Measurements from ENCODE around the gene RASGRP2.

The RASGRP2 gene

DNA sequence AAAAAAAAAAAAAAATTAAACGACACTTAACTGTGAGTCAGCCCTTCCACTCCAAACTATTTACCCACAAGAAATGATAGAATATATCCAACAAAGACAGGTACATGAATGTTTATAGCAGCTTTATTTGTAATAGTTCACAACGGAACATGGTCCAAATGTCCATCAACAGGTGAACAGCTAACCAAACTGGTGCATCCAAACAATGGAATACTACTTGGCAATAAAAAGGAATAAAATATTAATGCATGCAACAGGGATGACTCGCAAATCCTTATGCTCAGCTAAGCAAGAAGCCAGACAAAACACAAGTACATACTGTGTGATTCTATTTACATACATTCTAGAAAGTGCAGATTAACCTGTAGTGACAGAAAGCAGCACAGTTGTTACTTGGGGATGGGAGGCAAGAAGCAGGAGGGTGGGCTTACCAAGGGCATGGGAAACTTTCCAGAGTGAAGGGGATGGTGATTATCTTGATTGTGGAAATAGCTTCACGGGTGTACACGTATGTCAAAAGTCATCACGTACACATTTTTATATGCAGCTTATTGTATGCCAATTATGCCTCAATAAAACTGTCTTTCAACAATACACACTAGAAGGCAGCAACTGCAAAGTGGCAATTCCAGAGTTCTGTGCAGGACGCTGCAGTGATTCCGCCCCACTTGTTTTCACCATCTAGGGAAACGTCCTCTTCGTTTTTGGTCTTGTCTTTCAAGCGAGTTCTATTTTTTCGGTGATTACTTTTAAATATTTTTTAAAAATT is 41.1 kb upstream of the RASGRP2 start:
- H3K9me3 ChIP-seq (ENCODE audit: control insufficient read depth, low read length): no peaks in the 10 kb centered on the region
- no peak overlapping the region for H3K27ac ChIP-seq (ENCODE audit: insufficient read depth, low read depth, low read length, poor library complexity, severe bottlenecking)
- H3K27me3 ChIP-seq (ENCODE audit: control insufficient read depth, insufficient read depth, low read length, poor library complexity, severe bottlenecking): no peaks in the 10 kb centered on the region
- H3K36me3 ChIP-seq (ENCODE audit: control insufficient read depth, insufficient read depth, low read length): no peaks in the 10 kb centered on the region
- no peak overlapping the region for H3K4me3 ChIP-seq (ENCODE audit: insufficient read depth, low read depth, low read length)
- 87 to 95% methylated on average over 8 to 11 of the region's 12 CpGs for WGBS, 2 experiments
- no peaks in the 10 kb centered on the region for H3K4me1 ChIP-seq (ENCODE audit: control insufficient read depth, insufficient read depth, low read length)

GRCh38 chr11:64778473-64779298 is 34.7 kb upstream of the RASGRP2 start, which contains the start of gene SF1:
SF1 (minus strand) TSS chr11:64778542; CDS start chr11:64778392, 150 bp downstream.
- Histone ChIP-seq H3K4me1 (ENCODE audit: control insufficient read depth, insufficient read depth, low read length) (peaks cover 7% of the 10 kb centered on the region), H3K9me3 (ENCODE audit: control insufficient read depth, low read length) (no peaks in the 10 kb centered on the region), H3K36me3 (ENCODE audit: control insufficient read depth, insufficient read depth, low read length) (peaks cover 21% of the 10 kb centered on the region), H3K27ac (ENCODE audit: insufficient read depth, low read depth, low read length, poor library complexity, severe bottlenecking) (peak within 1 kb of the TSS; percentile 97), H3K27me3 (ENCODE audit: control insufficient read depth, insufficient read depth, low read length, poor library complexity, severe bottlenecking) (no peaks in the 10 kb centered on the region), H3K4me3 (ENCODE audit: insufficient read depth, low read depth, low read length) (peak within 1 kb of the TSS; percentile 85)
- 0 to 1% methylated on average over 78 to 80 of the region's 80 CpGs for WGBS, 2 experiments

GRCh38 chr11:64778223-64778472 is 34.2 kb upstream of the RASGRP2 start:
- Histone ChIP-seq H3K4me3 (ENCODE audit: insufficient read depth, low read depth, low read length) (peak overlapping the region; percentile 81), H3K27ac (ENCODE audit: insufficient read depth, low read depth, low read length, poor library complexity, severe bottlenecking) (peak overlapping the region; percentile 97), H3K4me1 (ENCODE audit: control insufficient read depth, insufficient read depth, low read length) (peaks cover 7% of the 10 kb centered on the region), H3K36me3 (ENCODE audit: control insufficient read depth, insufficient read depth, low read length) (peaks cover 26% of the 10 kb centered on the region), H3K27me3 (ENCODE audit: control insufficient read depth, insufficient read depth, low read length, poor library complexity, severe bottlenecking) (no peaks in the 10 kb centered on the region), H3K9me3 (ENCODE audit: control insufficient read depth, low read length) (no peaks in the 10 kb centered on the region)
- WGBS, 2 experiments: 0% methylated on average over 28 of the region's 28 CpGs

- Histone ChIP-seq H3K4me1 (ENCODE audit: control insufficient read depth, insufficient read depth, low read length) (peaks cover 7% of the 10 kb centered on the region), H3K27me3 (ENCODE audit: control insufficient read depth, insufficient read depth, low read length, poor library complexity, severe bottlenecking) (no peaks in the 10 kb centered on the region), H3K9me3 (ENCODE audit: control insufficient read depth, low read length) (no peaks in the 10 kb centered on the region), H3K27ac (ENCODE audit: insufficient read depth, low read depth, low read length, poor library complexity, severe bottlenecking) (peak overlapping the region; percentile 97), H3K4me3 (ENCODE audit: insufficient read depth, low read depth, low read length) (peak overlapping the region; percentile 85), H3K36me3 (ENCODE audit: control insufficient read depth, insufficient read depth, low read length) (peaks cover 32% of the 10 kb centered on the region)
- WGBS, 2 experiments: 0% methylated on average over 98 of the region's 98 CpGs
These were observed 33.7 kb upstream of the RASGRP2 start for GRCh38 chr11:64777449-64778222.

- Histone ChIP-seq H3K4me3 (ENCODE audit: insufficient read depth, low read depth, low read length) (peak overlapping the region; percentile 85), H3K9me3 (ENCODE audit: control insufficient read depth, low read length) (no peaks in the 10 kb centered on the region), H3K27me3 (ENCODE audit: control insufficient read depth, insufficient read depth, low read length, poor library complexity, severe bottlenecking) (no peaks in the 10 kb centered on the region), H3K27ac (ENCODE audit: insufficient read depth, low read depth, low read length, poor library complexity, severe bottlenecking) (no peak overlapping the region), H3K36me3 (ENCODE audit: control insufficient read depth, insufficient read depth, low read length) (peaks cover 38% of the 10 kb centered on the region), H3K4me1 (ENCODE audit: control insufficient read depth, insufficient read depth, low read length) (peaks cover 7% of the 10 kb centered on the region)
- WGBS, 2 experiments: 56 to 69% methylated on average over 2 to 3 of the region's 3 CpGs
These were observed 32.9 kb upstream of the RASGRP2 start for GRCh38 chr11:64776875-64777274.

GRCh38 chr11:64776425-64776824 is 32.5 kb upstream of the RASGRP2 start:
- Histone ChIP-seq H3K9me3 (ENCODE audit: control insufficient read depth, low read length) (no peaks in the 10 kb centered on the region), H3K36me3 (ENCODE audit: control insufficient read depth, insufficient read depth, low read length) (peaks cover 42% of the 10 kb centered on the region), H3K4me3 (ENCODE audit: insufficient read depth, low read depth, low read length) (peak overlapping the region; percentile 85), H3K27ac (ENCODE audit: insufficient read depth, low read depth, low read length, poor library complexity, severe bottlenecking) (no peak overlapping the region), H3K27me3 (ENCODE audit: control insufficient read depth, insufficient read depth, low read length, poor library complexity, severe bottlenecking) (no peaks in the 10 kb centered on the region), H3K4me1 (ENCODE audit: control insufficient read depth, insufficient read depth, low read length) (peaks cover 7% of the 10 kb centered on the region)
- WGBS, 2 experiments: 94 to 96% methylated on average over 6 of the region's 6 CpGs

GRCh38 chr11:64774144-64774543 is 30.2 kb upstream of the RASGRP2 start:
- peaks cover 7% of the 10 kb centered on the region for H3K4me1 ChIP-seq (ENCODE audit: control insufficient read depth, insufficient read depth, low read length)
- 96 to 97% methylated on average over 5 of the region's 5 CpGs for WGBS, 2 experiments
- H3K27ac ChIP-seq (ENCODE audit: insufficient read depth, low read depth, low read length, poor library complexity, severe bottlenecking): no peak overlapping the region
- H3K4me3 ChIP-seq (ENCODE audit: insufficient read depth, low read depth, low read length): no peak overlapping the region
- H3K27me3 ChIP-seq (ENCODE audit: control insufficient read depth, insufficient read depth, low read length, poor library complexity, severe bottlenecking): no peaks in the 10 kb centered on the region
- H3K9me3 ChIP-seq (ENCODE audit: control insufficient read depth, low read length): no peaks in the 10 kb centered on the region
- H3K36me3 ChIP-seq (ENCODE audit: control insufficient read depth, insufficient read depth, low read length): peaks cover 65% of the 10 kb centered on the region

DNA sequence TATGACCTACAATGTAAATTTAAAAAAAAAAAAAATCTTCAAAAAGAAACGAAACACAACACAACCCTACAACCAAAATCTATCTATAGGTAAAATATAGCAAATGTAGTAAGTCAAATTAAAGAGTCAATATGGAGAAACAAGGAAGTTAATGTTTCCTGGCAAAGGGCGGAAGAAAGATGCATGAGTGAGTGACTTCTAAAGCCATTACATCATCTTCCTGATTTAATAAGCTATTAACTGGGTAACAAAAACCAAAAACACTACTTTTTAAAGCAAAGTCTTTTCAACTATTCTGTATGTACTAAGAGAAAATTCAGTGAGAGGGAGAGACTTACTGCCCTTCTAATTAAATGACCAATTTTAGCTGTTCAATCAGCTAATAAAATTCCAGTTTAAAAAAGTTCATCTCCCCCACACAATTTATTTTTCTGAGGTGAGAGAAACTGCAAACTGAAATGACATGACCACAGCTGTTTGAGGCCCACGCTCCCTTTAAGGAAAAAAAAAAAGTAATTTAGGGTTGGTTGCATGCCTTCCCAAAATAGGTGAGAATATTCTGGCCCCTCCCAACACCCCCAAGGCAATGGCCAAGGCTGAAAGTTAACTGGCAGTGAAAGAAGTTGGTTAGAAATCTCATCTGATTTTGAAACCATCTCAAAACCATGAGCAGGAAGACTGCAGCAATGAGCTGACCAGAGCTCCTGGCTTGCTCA is 28.5 kb upstream of the RASGRP2 start:
- H3K36me3 ChIP-seq (ENCODE audit: control insufficient read depth, insufficient read depth, low read length): peaks cover 82% of the 10 kb centered on the region

DNA sequence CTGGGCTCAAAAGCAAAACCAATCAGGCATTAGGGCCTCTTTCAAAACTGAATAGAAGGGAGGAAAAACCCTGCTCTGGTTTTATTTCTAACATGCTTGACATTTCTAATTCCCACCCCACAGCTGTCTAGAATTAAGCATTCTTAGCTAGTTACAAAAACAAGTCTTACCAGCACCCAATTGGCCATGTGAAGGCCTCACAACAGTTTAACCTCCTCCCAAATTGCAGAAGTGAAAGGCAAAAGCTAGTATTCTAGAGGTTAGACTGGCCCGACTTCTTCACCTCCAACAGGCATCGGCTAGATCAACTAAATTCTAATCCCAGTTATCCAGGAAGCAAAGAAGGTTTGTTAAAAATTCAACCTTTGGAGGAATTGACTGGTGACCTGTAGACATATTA is 27.9 kb upstream of the RASGRP2 start:
- Histone ChIP-seq H3K4me3 (ENCODE audit: insufficient read depth, low read depth, low read length) (no peak overlapping the region), H3K27ac (ENCODE audit: insufficient read depth, low read depth, low read length, poor library complexity, severe bottlenecking) (no peak overlapping the region), H3K27me3 (ENCODE audit: control insufficient read depth, insufficient read depth, low read length, poor library complexity, severe bottlenecking) (no peaks in the 10 kb centered on the region), H3K9me3 (ENCODE audit: control insufficient read depth, low read length) (no peaks in the 10 kb centered on the region), H3K4me1 (ENCODE audit: control insufficient read depth, insufficient read depth, low read length) (peaks cover 11% of the 10 kb centered on the region), H3K36me3 (ENCODE audit: control insufficient read depth, insufficient read depth, low read length) (peaks cover 88% of the 10 kb centered on the region)
- WGBS, 2 experiments: 88 to 100% methylated on average over 1 to 2 of the region's 2 CpGs

More for the DNA sequence above, 28.5 kb upstream of the RASGRP2 start:
- peaks cover 7% of the 10 kb centered on the region for H3K4me1 ChIP-seq (ENCODE audit: control insufficient read depth, insufficient read depth, low read length)
- H3K4me3 ChIP-seq (ENCODE audit: insufficient read depth, low read depth, low read length): no peak overlapping the region
- WGBS, 2 experiments: 90 to 100% methylated on average over 2 of the region's 3 CpGs
- no peaks in the 10 kb centered on the region for H3K27me3 ChIP-seq (ENCODE audit: control insufficient read depth, insufficient read depth, low read length, poor library complexity, severe bottlenecking)
- no peak overlapping the region for H3K27ac ChIP-seq (ENCODE audit: insufficient read depth, low read depth, low read length, poor library complexity, severe bottlenecking)
- no peaks in the 10 kb centered on the region for H3K9me3 ChIP-seq (ENCODE audit: control insufficient read depth, low read length)
